T-cell (primary cell): Measurements from ENCODE around the gene VAT1L. TPM values are rescaled to one million over a fixed set of nuclear protein-coding genes. Genes with fewer than 3 reads are reported as not detected.

Source experiments
- ATAC-seq, 4 experiments: fragments of 200-7000 bp in 3 of 4; fragments of 150-1000 bp in 1 of 4; cut with Tn5 transposase; replicated peaks in 1 of 4; 1 replicate in 3 of 4; 2 replicates in 1 of 4; pipeline ENCODE4 v1.10.0; 2021; ENCODE audit warnings: moderate library complexity in 3 of 4, mild to moderate bottlenecking in 2 of 4, moderate number of reproducible peaks in 1 of 4
- CTCF ChIA-PET, 2 donors: fragments of 300-600 bp; sonication (Branson Sonifier 250); formaldehyde crosslinking; loops; one replicate each; lab custom pipeline; 2022; ENCODE audit warnings: antibody characterized with exemption in 2 of 2; lab: Charles Lee
- POLR2A ChIA-PET, 2 donors: fragments of 300-600 bp; sonication (Branson Sonifier 250); formaldehyde crosslinking; loops; one replicate each; lab custom pipeline; 2022; ENCODE audit warnings: antibody characterized with exemption in 2 of 2; lab: Charles Lee
- DNase-seq, 35 experiments: peaks; one replicate each; pipeline versions ENCODE4 v3.0.0 to v3.0.0-alpha.2; 2013 to 2023
- H3K27ac ChIP-seq: one replicate; pipeline ENCODE4 v1.5.1; 2013; ENCODE audit warnings: low read length
- H3K27me3 ChIP-seq, 2 experiments: replicated peaks in 1 of 2; 1 replicate in 1 of 2; 2 replicates in 1 of 2; pipeline versions ENCODE4 v1.6.1 to v1.7.0; 2013; ENCODE audit warnings: low read length in 1 of 2, mixed read lengths in 1 of 2; ENCODE audit not compliant: control insufficient read depth in 2 of 2, insufficient read depth in 2 of 2; ENCODE audit errors: extremely low read depth in 1 of 2
- H3K36me3 ChIP-seq, 2 donors: 1 replicate in 1 of 2; 2 replicates in 1 of 2; pipeline versions ENCODE4 v1.6.1 to v1.7.0; 2013; ENCODE audit warnings: low read length in 1 of 2; ENCODE audit not compliant: control insufficient read depth in 2 of 2, insufficient read depth in 1 of 2; ENCODE audit errors: extremely low read depth in 1 of 2
- H3K4me1 ChIP-seq, 2 experiments: 1 replicate in 1 of 2; 2 replicates in 1 of 2; pipeline versions ENCODE4 v1.6.1 to v1.7.0; 2013; ENCODE audit warnings: low read length in 2 of 2, mixed read lengths in 1 of 2; ENCODE audit not compliant: insufficient read depth in 2 of 2, control insufficient read depth in 1 of 2; ENCODE audit errors: extremely low read depth in 1 of 2
- H3K4me3 ChIP-seq, 2 donors: 1 replicate in 1 of 2; 2 replicates in 1 of 2; pipeline versions ENCODE4 v1.5.1 to v1.7.0; 2013; ENCODE audit warnings: mild to moderate bottlenecking in 2 of 2, low read length in 1 of 2, moderate library complexity in 1 of 2; ENCODE audit not compliant: control insufficient read depth in 1 of 2; ENCODE audit errors: extremely low read depth in 1 of 2
- H3K9me3 ChIP-seq: 2 replicates; pipeline ENCODE4 v1.7.0; 2013
- H3K27ac Mint-ChIP-seq, 2 donors: one replicate each; pipeline ENCODE4 v1.8.0; 2020 to 2021; ENCODE audit warnings: mild to moderate bottlenecking in 2 of 2, mixed read lengths in 2 of 2
- H3K27me3 Mint-ChIP-seq, 2 donors: one replicate each; pipeline ENCODE4 v1.8.0; 2021 to 2022; ENCODE audit warnings: mixed read lengths in 2 of 2
- H3K36me3 Mint-ChIP-seq: one replicate; pipeline ENCODE4 v1.8.0; 2021; ENCODE audit warnings: mixed read lengths
- H3K4me1 Mint-ChIP-seq, 3 donors: one replicate each; pipeline ENCODE4 v1.8.0; 2020 to 2022; ENCODE audit warnings: mixed read lengths in 3 of 3, mild to moderate bottlenecking in 1 of 3
- H3K4me3 Mint-ChIP-seq, 3 donors: one replicate each; pipeline ENCODE4 v1.8.0; 2020 to 2022; ENCODE audit warnings: mild to moderate bottlenecking in 3 of 3, mixed read lengths in 3 of 3, moderate library complexity in 3 of 3
- H3K9me3 Mint-ChIP-seq, 3 donors: one replicate each; pipeline ENCODE4 v1.8.0; 2020 to 2022; ENCODE audit warnings: mixed read lengths in 3 of 3
- WGBS: methylation state at CpG from one replicate; pipeline ENCODE4 v1.1.5; 2013; ENCODE audit warnings: missing lambda C conversion rate; ENCODE audit not compliant: insufficient coverage; 5-methylcytosine and 5-hydroxymethylcytosine counted together
- total RNA-seq, 35 experiments: library from RNA in 6 of 35; stranded (reverse) in 6 of 35; fragments of 120-200 nt in 1 of 35; gene quantifications; one replicate each; pipeline versions ENCODE4 v1.2.1 to v1.2.4 and lab custom pipeline; 2013 to 2026

VAT1L gene
- total RNA-seq, 5 donors from 2014 or later (not counting 1 experiment from before 2014, with no cell fraction given): 0.10 to 0.12 TPM; not detected in 3

DNA sequence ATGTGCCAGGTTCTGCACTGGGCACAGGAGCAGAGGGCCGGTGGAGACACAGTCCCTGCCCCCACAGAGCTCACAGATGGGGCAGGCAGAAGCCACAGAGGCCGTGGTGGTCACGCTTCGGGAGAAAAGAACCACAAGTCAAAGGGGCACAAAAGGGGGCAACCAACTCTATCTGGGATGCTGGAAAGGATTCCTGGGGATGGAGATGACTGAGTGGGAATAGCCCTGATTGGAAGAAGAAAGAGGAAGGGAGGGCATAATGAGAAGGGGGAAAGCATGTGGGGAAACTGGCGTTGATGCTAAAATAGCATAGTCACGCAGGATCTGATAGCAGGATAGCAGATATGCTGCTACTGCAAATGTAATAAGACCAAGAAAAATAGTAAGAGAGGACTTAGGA is 69.7 kb downstream of the VAT1L start:
- Histone ChIP-seq H3K27ac (no peak overlapping the region), H3K9me3 (no peaks in the 10 kb centered on the region), H3K4me3 (no peak overlapping the region), H3K27me3 (peaks cover 0 to 3% of the 10 kb centered on the region in 2 experiments), H3K36me3 (no peaks in the 10 kb centered on the region), H3K4me1 (no peaks in the 10 kb centered on the region)
- DNase-seq (no peak), ATAC-seq (no peak)
- H3K27me3 Mint-ChIP-seq: peaks cover 13 to 29% of the 10 kb centered on the region in 2 donors
- H3K4me1 Mint-ChIP-seq: peaks cover 0 to 2% (median 0%) of the 10 kb centered on the region in 3 donors
- no peak overlapping the region for H3K4me3 Mint-ChIP-seq
- POLR2A ChIA-PET: no interaction called here
- no peak overlapping the region for H3K27ac Mint-ChIP-seq
- H3K9me3 Mint-ChIP-seq: no peaks in the 10 kb centered on the region
- no peaks in the 10 kb centered on the region for H3K36me3 Mint-ChIP-seq
- CTCF ChIA-PET: no interaction called here
- WGBS: 69% methylated on average over 6 of the region's 6 CpGs

DNA sequence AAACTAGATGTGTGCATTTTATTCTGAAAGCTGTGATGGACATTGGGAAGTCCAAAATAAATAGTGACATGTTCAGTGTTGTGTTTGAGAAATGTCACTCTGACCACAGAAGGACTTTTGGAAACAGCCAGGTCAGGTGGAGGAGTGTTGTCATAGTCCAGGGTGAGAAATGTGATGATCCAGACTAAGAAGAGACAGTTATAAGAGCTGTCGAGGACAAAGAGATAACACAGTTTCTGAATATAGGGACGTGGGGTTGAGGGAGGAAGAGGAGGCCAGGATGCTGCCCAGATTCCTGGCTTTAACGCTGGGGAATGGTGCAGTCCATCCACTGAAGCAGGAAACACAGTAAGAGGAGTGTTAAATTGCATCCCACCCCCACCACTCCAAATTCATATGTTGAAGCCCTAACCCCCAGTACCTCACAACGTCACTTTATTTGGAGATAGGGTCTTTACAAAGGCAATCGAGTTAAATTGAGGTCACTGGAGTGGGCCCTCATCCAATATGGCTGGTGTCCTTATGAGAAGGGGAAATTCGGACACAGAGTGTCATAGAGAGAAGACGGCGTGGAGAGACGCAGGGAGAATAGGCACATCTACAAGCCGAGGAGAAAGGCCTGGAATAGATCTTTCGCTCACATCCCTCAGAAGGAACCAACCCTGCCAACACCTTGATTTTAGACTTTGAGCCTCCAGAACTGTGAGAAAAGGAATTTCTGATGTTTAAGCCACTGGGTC is 71.3 kb downstream of the VAT1L start:
- Mint-ChIP-seq H3K36me3 (no peaks in the 10 kb centered on the region), H3K9me3 (no peaks in the 10 kb centered on the region), H3K4me3 (no peak overlapping the region), H3K27ac (no peak overlapping the region), H3K27me3 (peaks cover 11 to 26% of the 10 kb centered on the region in 2 donors), H3K4me1 (no peaks in the 10 kb centered on the region)
- Histone ChIP-seq H3K4me3 (no peak overlapping the region), H3K4me1 (no peaks in the 10 kb centered on the region), H3K36me3 (no peaks in the 10 kb centered on the region), H3K27me3 (peaks cover 0 to 8% of the 10 kb centered on the region in 2 experiments), H3K27ac (no peak overlapping the region), H3K9me3 (no peaks in the 10 kb centered on the region)
- 77% methylated on average over 6 of the region's 11 CpGs for WGBS
- ATAC-seq (no peak), DNase-seq (no peak)
- POLR2A ChIA-PET: no interaction called here
- CTCF ChIA-PET: no interaction called here

DNA sequence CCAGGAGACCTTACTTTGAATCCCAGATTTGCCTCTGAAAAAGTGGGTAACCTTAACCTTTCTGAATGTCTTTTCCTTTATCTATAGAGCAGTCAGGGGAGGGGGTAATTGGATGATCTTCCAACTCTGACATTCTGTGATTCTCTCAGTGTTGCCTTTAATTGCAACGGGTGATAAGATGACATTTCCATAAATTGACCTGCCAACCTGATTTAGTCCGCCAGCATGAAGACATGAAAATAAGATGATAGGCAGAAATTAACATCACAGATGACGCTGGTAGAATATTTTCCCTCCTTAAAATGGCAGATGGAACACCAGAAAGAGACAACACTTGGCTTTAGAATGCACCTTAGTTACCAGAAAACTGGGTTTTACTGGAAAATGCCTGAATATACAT is 72.6 kb downstream of the VAT1L start:
- Mint-ChIP-seq H3K27ac (no peak overlapping the region), H3K27me3 (peaks cover 11 to 32% of the 10 kb centered on the region in 2 donors), H3K4me1 (no peaks in the 10 kb centered on the region), H3K36me3 (no peaks in the 10 kb centered on the region), H3K4me3 (no peak overlapping the region), H3K9me3 (no peaks in the 10 kb centered on the region)
- peaks cover 0 to 8% of the 10 kb centered on the region in 2 experiments for H3K27me3 ChIP-seq
- WGBS: 82% methylated on average over 3 of the region's 3 CpGs
- H3K36me3 ChIP-seq: no peaks in the 10 kb centered on the region
- no peak for DNase-seq
- no peak for ATAC-seq
- CTCF ChIA-PET: no interaction called here
- POLR2A ChIA-PET: no interaction called here
- H3K27ac ChIP-seq: no peak overlapping the region
- no peaks in the 10 kb centered on the region for H3K9me3 ChIP-seq
- no peaks in the 10 kb centered on the region for H3K4me1 ChIP-seq
- no peak overlapping the region for H3K4me3 ChIP-seq

DNA sequence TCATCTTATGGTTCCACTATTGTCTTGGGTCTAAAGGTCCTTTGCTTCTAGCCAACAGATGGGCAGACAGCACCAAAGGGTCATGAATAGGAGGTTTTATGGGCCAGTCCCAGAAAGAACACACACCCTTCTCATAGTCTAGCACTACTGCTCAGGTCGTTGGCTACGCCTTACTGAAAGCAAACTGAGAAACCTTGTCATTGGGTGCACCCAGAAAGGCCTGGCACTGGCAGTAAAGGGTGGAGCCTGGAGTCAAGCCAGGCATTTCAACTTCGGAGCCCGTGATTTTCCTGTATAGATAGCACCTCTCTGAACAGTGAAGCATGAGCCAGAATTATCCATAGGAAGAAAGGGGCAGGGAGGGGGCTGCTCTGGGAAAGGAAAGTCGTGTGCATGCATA is 74.9 kb downstream of the VAT1L start:
- H3K4me3 Mint-ChIP-seq: no peak overlapping the region
- ATAC-seq: no peak
- POLR2A ChIA-PET: no interaction called here
- no peaks in the 10 kb centered on the region for H3K9me3 Mint-ChIP-seq
- H3K4me3 ChIP-seq: no peak overlapping the region
- no peaks in the 10 kb centered on the region for H3K36me3 ChIP-seq
- DNase-seq: no peak
- H3K27ac Mint-ChIP-seq: no peak overlapping the region
- CTCF ChIA-PET: no interaction called here
- peaks cover 6 to 24% of the 10 kb centered on the region in 2 donors for H3K27me3 Mint-ChIP-seq
- H3K27me3 ChIP-seq: peaks cover 0 to 5% of the 10 kb centered on the region in 2 experiments
- peaks cover 2 to 3% (median 3%) of the 10 kb centered on the region in 3 donors for H3K4me1 Mint-ChIP-seq
- WGBS: 60% methylated on average over 5 of the region's 5 CpGs
- H3K36me3 Mint-ChIP-seq: no peaks in the 10 kb centered on the region
- H3K27ac ChIP-seq: no peak overlapping the region
- H3K4me1 ChIP-seq: no peaks in the 10 kb centered on the region
- H3K9me3 ChIP-seq: no peaks in the 10 kb centered on the region

DNA sequence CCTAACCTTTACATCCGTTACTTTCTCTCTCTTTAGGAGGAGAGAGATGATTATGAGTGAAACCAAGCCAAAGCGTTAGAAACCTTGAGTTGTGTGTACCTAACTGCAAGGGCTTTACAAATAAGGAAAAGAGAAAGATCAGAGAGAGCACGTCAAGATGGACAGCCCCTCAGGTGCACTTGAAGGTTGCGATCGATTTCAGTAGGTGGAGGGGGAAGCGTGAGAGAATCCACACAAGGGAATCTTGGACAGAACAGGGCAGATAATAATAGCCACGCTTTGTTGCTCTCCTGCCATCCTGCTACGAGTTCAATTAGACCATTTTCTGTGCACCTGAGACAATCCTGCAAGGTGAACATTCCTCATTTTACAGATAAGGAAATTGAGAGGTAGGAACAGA is 78.4 kb downstream of the VAT1L start:
- no peak overlapping the region for H3K27ac Mint-ChIP-seq
- POLR2A ChIA-PET: no interaction called here
- DNase-seq: no peak
- Histone ChIP-seq H3K27me3 (peaks cover 0 to 5% of the 10 kb centered on the region in 2 experiments), H3K36me3 (no peaks in the 10 kb centered on the region), H3K9me3 (no peaks in the 10 kb centered on the region), H3K4me3 (no peak overlapping the region), H3K27ac (no peak overlapping the region), H3K4me1 (peaks cover 0 to 2% of the 10 kb centered on the region in 2 experiments)
- H3K36me3 Mint-ChIP-seq: no peaks in the 10 kb centered on the region
- CTCF ChIA-PET: no interaction called here
- ATAC-seq: no peak
- H3K9me3 Mint-ChIP-seq: no peaks in the 10 kb centered on the region
- H3K27me3 Mint-ChIP-seq: peaks cover 2 to 9% of the 10 kb centered on the region in 2 donors
- peaks cover 9 to 11% (median 10%) of the 10 kb centered on the region in 3 donors for H3K4me1 Mint-ChIP-seq
- WGBS: 38% methylated on average over 2 of the region's 8 CpGs
- no peak overlapping the region for H3K4me3 Mint-ChIP-seq

- Mint-ChIP-seq H3K4me3 (no peak overlapping the region), H3K36me3 (no peaks in the 10 kb centered on the region), H3K9me3 (no peaks in the 10 kb centered on the region), H3K4me1 (peaks cover 9 to 11% (median 10%) of the 10 kb centered on the region in 3 donors), H3K27ac (no peak overlapping the region), H3K27me3 (peaks cover 2 to 9% of the 10 kb centered on the region in 2 donors)
- WGBS: 100% methylated on average over 1 of the region's 2 CpGs
- no peaks in the 10 kb centered on the region for H3K36me3 ChIP-seq
- H3K4me3 ChIP-seq: no peak overlapping the region
- no peaks in the 10 kb centered on the region for H3K9me3 ChIP-seq
- no peak for DNase-seq
- ATAC-seq: peak in 1 of 4 experiments; percentile 13
- peaks cover 0 to 9% of the 10 kb centered on the region in 2 experiments for H3K27me3 ChIP-seq
- ChIA-PET CTCF (no interaction called here), POLR2A (no interaction called here)
- peaks cover 0 to 2% of the 10 kb centered on the region in 2 experiments for H3K4me1 ChIP-seq
- no peak overlapping the region for H3K27ac ChIP-seq
Observed at GRCh38 chr16:77868052-77868451, 79.7 kb downstream of the VAT1L start.
